Measurements from ENCODE around the gene L3MBTL1.
"Not testable (repeated sequence)": the region's sequence is repeated elsewhere in the genome, so short reads cannot be mapped to it uniquely, and the experiment has no call there.

L3MBTL1 gene

GRCh38 chr20:43467589-43467988 lies 39.9 kb upstream of the L3MBTL1 start:
- Histone ChIP-seq H3K36me3 (ENCODE audit: insufficient read depth, low read depth, low read length) (peaks cover 42% of the 10 kb centered on the region), H3K27me3 (ENCODE audit: insufficient read depth, low read length) (no peaks in the 10 kb centered on the region), H3K4me1 (ENCODE audit: insufficient read depth, low read length) (no peaks in the 10 kb centered on the region), H3K27ac (ENCODE audit: low read length) (no peak overlapping the region), H3K9me3 (ENCODE audit: insufficient read depth, low read depth, low read length) (no peaks in the 10 kb centered on the region), H3K4me3 (ENCODE audit: low read length) (no peak overlapping the region), H3K9ac (ENCODE audit: low read depth, low read length) (no peak overlapping the region)

- no peak overlapping the region for H3K4me3 ChIP-seq (ENCODE audit: low read length)
- no peak overlapping the region for H3K9ac ChIP-seq (ENCODE audit: low read depth, low read length)
- no peak overlapping the region for H3K27ac ChIP-seq (ENCODE audit: low read length)
- H3K9me3 ChIP-seq (ENCODE audit: insufficient read depth, low read depth, low read length): no peaks in the 10 kb centered on the region
- H3K4me1 ChIP-seq (ENCODE audit: insufficient read depth, low read length): no peaks in the 10 kb centered on the region
- H3K36me3 ChIP-seq (ENCODE audit: insufficient read depth, low read depth, low read length): no peaks in the 10 kb centered on the region
- peaks cover 3% of the 10 kb centered on the region; the same call in 1 of the 2 replicates for H3K27me3 ChIP-seq (ENCODE audit: insufficient read depth, low read length)
These were observed 34.7 kb upstream of the L3MBTL1 start for GRCh38 chr20:43472671-43473380.

GRCh38 chr20:43473381-43473704 lies 34.2 kb upstream of the L3MBTL1 start:
- peaks cover 4% of the 10 kb centered on the region; the same call in 1 of the 2 replicates for H3K27me3 ChIP-seq (ENCODE audit: insufficient read depth, low read length)
- no peaks in the 10 kb centered on the region for H3K36me3 ChIP-seq (ENCODE audit: insufficient read depth, low read depth, low read length)
- H3K9ac ChIP-seq (ENCODE audit: low read depth, low read length): no peak overlapping the region
- no peak overlapping the region for H3K27ac ChIP-seq (ENCODE audit: low read length)
- no peaks in the 10 kb centered on the region for H3K9me3 ChIP-seq (ENCODE audit: insufficient read depth, low read depth, low read length)
- no peak overlapping the region for H3K4me3 ChIP-seq (ENCODE audit: low read length)
- H3K4me1 ChIP-seq (ENCODE audit: insufficient read depth, low read length): no peaks in the 10 kb centered on the region

- no peaks in the 10 kb centered on the region for H3K9me3 ChIP-seq (ENCODE audit: insufficient read depth, low read depth, low read length)
- H3K27me3 ChIP-seq (ENCODE audit: insufficient read depth, low read length): peaks cover 4% of the 10 kb centered on the region; the same call in 1 of the 2 replicates
- no peak overlapping the region for H3K9ac ChIP-seq (ENCODE audit: low read depth, low read length)
- no peaks in the 10 kb centered on the region for H3K36me3 ChIP-seq (ENCODE audit: insufficient read depth, low read depth, low read length)
- no peak overlapping the region for H3K27ac ChIP-seq (ENCODE audit: low read length)
- H3K4me1 ChIP-seq (ENCODE audit: insufficient read depth, low read length): no peaks in the 10 kb centered on the region
- H3K4me3 ChIP-seq (ENCODE audit: low read length): no peak overlapping the region
These were observed 30.3 kb upstream of the L3MBTL1 start for GRCh38 chr20:43477193-43477592.

GRCh38 chr20:43477619-43478018 lies 29.9 kb upstream of the L3MBTL1 start:
- Histone ChIP-seq H3K9ac (ENCODE audit: low read depth, low read length) (no peak overlapping the region), H3K4me3 (ENCODE audit: low read length) (no peak overlapping the region), H3K9me3 (ENCODE audit: insufficient read depth, low read depth, low read length) (no peaks in the 10 kb centered on the region), H3K36me3 (ENCODE audit: insufficient read depth, low read depth, low read length) (no peaks in the 10 kb centered on the region), H3K4me1 (ENCODE audit: insufficient read depth, low read length) (no peaks in the 10 kb centered on the region), H3K27ac (ENCODE audit: low read length) (no peak overlapping the region), H3K27me3 (ENCODE audit: insufficient read depth, low read length) (peaks cover 4% of the 10 kb centered on the region; the same call in 1 of the 2 replicates)

- Histone ChIP-seq H3K4me1 (ENCODE audit: insufficient read depth, low read length) (no peaks in the 10 kb centered on the region), H3K36me3 (ENCODE audit: insufficient read depth, low read depth, low read length) (no peaks in the 10 kb centered on the region), H3K9ac (ENCODE audit: low read depth, low read length) (no peak overlapping the region), H3K27ac (ENCODE audit: low read length) (no peak overlapping the region), H3K27me3 (ENCODE audit: insufficient read depth, low read length) (no peaks in the 10 kb centered on the region), H3K9me3 (ENCODE audit: insufficient read depth, low read depth, low read length) (no peaks in the 10 kb centered on the region; the same call in 1 of the 2 replicates), H3K4me3 (ENCODE audit: low read length) (no peak overlapping the region)
These were observed 17.5 kb upstream of the L3MBTL1 start for GRCh38 chr20:43490038-43490437.

GRCh38 chr20:43492101-43492500 lies 15.4 kb upstream of the L3MBTL1 start:
- Histone ChIP-seq H3K9me3 (ENCODE audit: insufficient read depth, low read depth, low read length) (no peaks in the 10 kb centered on the region), H3K36me3 (ENCODE audit: insufficient read depth, low read depth, low read length) (no peaks in the 10 kb centered on the region), H3K4me1 (ENCODE audit: insufficient read depth, low read length) (no peaks in the 10 kb centered on the region), H3K4me3 (ENCODE audit: low read length) (no peak overlapping the region), H3K27me3 (ENCODE audit: insufficient read depth, low read length) (no peaks in the 10 kb centered on the region), H3K27ac (ENCODE audit: low read length) (no peak overlapping the region), H3K9ac (ENCODE audit: low read depth, low read length) (no peak overlapping the region)

- H3K27ac ChIP-seq (ENCODE audit: low read length): no peak overlapping the region
- no peak overlapping the region for H3K9ac ChIP-seq (ENCODE audit: low read depth, low read length)
- H3K9me3 ChIP-seq (ENCODE audit: insufficient read depth, low read depth, low read length): no peaks in the 10 kb centered on the region
- no peak overlapping the region for H3K4me3 ChIP-seq (ENCODE audit: low read length)
- no peaks in the 10 kb centered on the region for H3K27me3 ChIP-seq (ENCODE audit: insufficient read depth, low read length)
- H3K4me1 ChIP-seq (ENCODE audit: insufficient read depth, low read length): no peaks in the 10 kb centered on the region
- H3K36me3 ChIP-seq (ENCODE audit: insufficient read depth, low read depth, low read length): no peaks in the 10 kb centered on the region
These were observed 12.1 kb upstream of the L3MBTL1 start for GRCh38 chr20:43495388-43495787.

- H3K4me3 ChIP-seq (ENCODE audit: low read length); H3K4me1 ChIP-seq (ENCODE audit: insufficient read depth, low read length); H3K9ac ChIP-seq (ENCODE audit: low read depth, low read length); H3K9me3 ChIP-seq (ENCODE audit: insufficient read depth, low read depth, low read length); H3K36me3 ChIP-seq (ENCODE audit: insufficient read depth, low read depth, low read length); H3K27ac ChIP-seq (ENCODE audit: low read length): not testable (repeated sequence)
- peaks cover 25% of the 10 kb centered on the region for H3K27me3 ChIP-seq (ENCODE audit: insufficient read depth, low read length)
These were observed 5.5 kb upstream of the L3MBTL1 start for GRCh38 chr20:43502021-43502420.

- Histone ChIP-seq H3K27ac (ENCODE audit: low read length) (no peak overlapping the region), H3K9ac (ENCODE audit: low read depth, low read length) (no peak overlapping the region), H3K36me3 (ENCODE audit: insufficient read depth, low read depth, low read length) (no peaks in the 10 kb centered on the region), H3K4me1 (ENCODE audit: insufficient read depth, low read length) (peaks cover 3% of the 10 kb centered on the region; the same call in 1 of the 2 replicates), H3K4me3 (ENCODE audit: low read length) (no peak overlapping the region), H3K27me3 (ENCODE audit: insufficient read depth, low read length) (peaks cover 40% of the 10 kb centered on the region), H3K9me3 (ENCODE audit: insufficient read depth, low read depth, low read length) (no peaks in the 10 kb centered on the region)
These were observed 1.3 kb upstream of the L3MBTL1 start for GRCh38 chr20:43506238-43506637.

- Histone ChIP-seq H3K9ac (ENCODE audit: low read depth, low read length) (peak overlapping the region; percentile 51; the same call in 1 of the 2 replicates), H3K9me3 (ENCODE audit: insufficient read depth, low read depth, low read length) (no peaks in the 10 kb centered on the region), H3K4me1 (ENCODE audit: insufficient read depth, low read length) (peaks cover 3% of the 10 kb centered on the region; the same call in 1 of the 2 replicates), H3K4me3 (ENCODE audit: low read length) (peak overlapping the region; percentile 74), H3K27ac (ENCODE audit: low read length) (no peak overlapping the region), H3K27me3 (ENCODE audit: insufficient read depth, low read length) (peaks cover 40% of the 10 kb centered on the region), H3K36me3 (ENCODE audit: insufficient read depth, low read depth, low read length) (no peaks in the 10 kb centered on the region)
These were observed 609 bp downstream of the L3MBTL1 start for GRCh38 chr20:43508106-43508505.

GRCh38 chr20:43508604-43509040 lies 1.1 kb downstream of the L3MBTL1 start:
- peaks cover 3% of the 10 kb centered on the region; the same call in 1 of the 2 replicates for H3K4me1 ChIP-seq (ENCODE audit: insufficient read depth, low read length)
- no peak overlapping the region for H3K27ac ChIP-seq (ENCODE audit: low read length)
- H3K36me3 ChIP-seq (ENCODE audit: insufficient read depth, low read depth, low read length): no peaks in the 10 kb centered on the region
- H3K9me3 ChIP-seq (ENCODE audit: insufficient read depth, low read depth, low read length): no peaks in the 10 kb centered on the region
- H3K27me3 ChIP-seq (ENCODE audit: insufficient read depth, low read length): peaks cover 40% of the 10 kb centered on the region
- H3K9ac ChIP-seq (ENCODE audit: low read depth, low read length): peak overlapping the region; percentile 4; the same call in 1 of the 2 replicates
- peak overlapping the region; percentile 74 for H3K4me3 ChIP-seq (ENCODE audit: low read length)

Data from iPS-20b (cell line).